Body of pancreas (tissue), 4 donors: Measurements from ENCODE around the gene TOX3.

ENCODE experiments used
- POLR2A ChIP-seq, 3 donors: fragments of 450-650 bp; IDR thresholded peaks; one replicate each; pipeline ENCODE4 v1.6.1; 2016; ENCODE audit warnings: antibody characterized with exemption in 3 of 3, mild to moderate bottlenecking in 2 of 3
- TF ChIP-seq, protein P1 (sequence below), 7 experiments: fragments of 450-650 bp in 4 of 7; fragments of 200-600 bp in 3 of 7; sonication (generic) in 3 of 7; IDR thresholded peaks; one replicate each; pipeline ENCODE4 v1.5.1; 2016 to 2019; ENCODE audit warnings: antibody characterized with exemption in 7 of 7

DNA sequence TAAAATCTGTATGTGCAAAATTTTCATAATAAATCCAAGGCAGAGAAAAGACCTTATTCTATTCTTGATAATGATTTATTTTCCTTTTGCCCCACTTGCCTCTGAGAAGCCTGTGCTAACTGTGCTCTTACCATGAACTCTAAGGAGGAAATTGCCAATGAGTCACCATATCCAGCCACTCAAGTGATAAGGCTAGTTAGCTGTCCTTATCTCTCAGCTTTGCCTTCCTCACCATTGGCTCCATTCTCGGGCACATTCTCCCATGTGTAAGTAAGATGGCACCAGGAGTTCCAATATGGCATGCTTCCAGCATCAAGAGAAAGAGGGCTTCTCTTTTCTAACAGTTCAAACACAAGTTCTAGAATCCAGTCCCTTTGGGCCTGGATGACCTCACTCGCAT lies 142.4 kb downstream of the TOX3 start:
- TF ChIP-seq, protein P1, sequence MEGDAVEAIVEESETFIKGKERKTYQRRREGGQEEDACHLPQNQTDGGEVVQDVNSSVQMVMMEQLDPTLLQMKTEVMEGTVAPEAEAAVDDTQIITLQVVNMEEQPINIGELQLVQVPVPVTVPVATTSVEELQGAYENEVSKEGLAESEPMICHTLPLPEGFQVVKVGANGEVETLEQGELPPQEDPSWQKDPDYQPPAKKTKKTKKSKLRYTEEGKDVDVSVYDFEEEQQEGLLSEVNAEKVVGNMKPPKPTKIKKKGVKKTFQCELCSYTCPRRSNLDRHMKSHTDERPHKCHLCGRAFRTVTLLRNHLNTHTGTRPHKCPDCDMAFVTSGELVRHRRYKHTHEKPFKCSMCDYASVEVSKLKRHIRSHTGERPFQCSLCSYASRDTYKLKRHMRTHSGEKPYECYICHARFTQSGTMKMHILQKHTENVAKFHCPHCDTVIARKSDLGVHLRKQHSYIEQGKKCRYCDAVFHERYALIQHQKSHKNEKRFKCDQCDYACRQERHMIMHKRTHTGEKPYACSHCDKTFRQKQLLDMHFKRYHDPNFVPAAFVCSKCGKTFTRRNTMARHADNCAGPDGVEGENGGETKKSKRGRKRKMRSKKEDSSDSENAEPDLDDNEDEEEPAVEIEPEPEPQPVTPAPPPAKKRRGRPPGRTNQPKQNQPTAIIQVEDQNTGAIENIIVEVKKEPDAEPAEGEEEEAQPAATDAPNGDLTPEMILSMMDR (IDR thresholded peaks at IDR 0.05) = no peak
- no peak for TF ChIP-seq POLR2A (IDR thresholded peaks at IDR 0.05)
